Uterus (tissue), 4 donors: ENCODE data around the gene HS3ST2. TPM values are rescaled to one million over a fixed set of nuclear protein-coding genes. Genes with fewer than 3 reads are reported as not detected.

ENCODE experiments used
- DNase-seq, 2 donors: peaks; one replicate each; pipeline ENCODE4 v3.0.0-alpha.2; 2019 to 2020
- H3K27ac ChIP-seq, 2 donors: fragments of 200-600 bp; sonication (generic); 1 replicate in 1 of 2; 2 replicates in 1 of 2; pipeline ENCODE4 v1.5.1; 2016 to 2018
- H3K27me3 ChIP-seq, 2 donors: fragments of 200-600 bp; sonication (generic); one replicate each; pipeline ENCODE4 v1.5.1; 2018 to 2019; ENCODE audit warnings: control low read depth in 1 of 2
- H3K36me3 ChIP-seq, 2 donors: fragments of 200-600 bp; sonication (generic); one replicate each; pipeline ENCODE4 v1.5.1; 2019; ENCODE audit warnings: control low read depth in 1 of 2
- H3K4me1 ChIP-seq, 2 donors: fragments of 200-600 bp; sonication (generic); one replicate each; pipeline ENCODE4 v1.5.1; 2018 to 2019; ENCODE audit warnings: control low read depth in 1 of 2
- H3K4me3 ChIP-seq, 2 donors: fragments of 200-600 bp; sonication (generic); 1 replicate in 1 of 2; 2 replicates in 1 of 2; pipeline ENCODE4 v1.5.1; 2018 to 2019; ENCODE audit warnings: mild to moderate bottlenecking in 1 of 2
- H3K9me3 ChIP-seq, 2 donors: fragments of 200-600 bp; sonication (generic); one replicate each; pipeline ENCODE4 v1.5.1; 2019; ENCODE audit warnings: control low read depth in 1 of 2
- CTCF ChIP-seq, 4 experiments: fragments of 200-600 bp in 2 of 4; fragments of 450-650 bp in 2 of 4; sonication (generic) in 2 of 4; IDR thresholded peaks; one replicate each; pipeline ENCODE4 v1.5.1; 2016 to 2019; ENCODE audit warnings: antibody characterized with exemption in 4 of 4, mild to moderate bottlenecking in 2 of 4, moderate library complexity in 1 of 4
- POLR2A ChIP-seq, 2 donors: fragments of 450-650 bp; IDR thresholded peaks; one replicate each; pipeline ENCODE4 v1.6.1; 2016; ENCODE audit warnings: antibody characterized with exemption in 2 of 2, mild to moderate bottlenecking in 1 of 2, moderate library complexity in 1 of 2
- intact Hi-C: fragments of 100-400 bp; cut with DNase I; formaldehyde crosslinking; loops from one replicate; pipeline ENCODE4 v1.15.1; 2023; ENCODE audit warnings: low total_unique reads
- total RNA-seq, 4 donors: library from RNA; depleted of rRNA in 3 of 4; stranded (reverse); fragments of >200 nt in 3 of 4; gene quantifications; one replicate each; pipeline versions ENCODE4 v1.1.0 to v1.2.4, GENCODE V29; 2014 to 2023
- donor health status: DM: yes; HTN: yes; CAD: no.

HS3ST2 gene
- total RNA-seq, 4 donors from 2014 or later: 1.2 TPM; not detected in 3

- no peak for DNase-seq
- H3K27me3 ChIP-seq: no peaks in the 10 kb centered on the region
- no peaks in the 10 kb centered on the region for H3K36me3 ChIP-seq
- H3K4me3 ChIP-seq: no peak overlapping the region
- H3K9me3 ChIP-seq: no peaks in the 10 kb centered on the region
- intact Hi-C loops: no loop called here
- no peaks in the 10 kb centered on the region for H3K4me1 ChIP-seq
- H3K27ac ChIP-seq: no peak overlapping the region
- TF ChIP-seq POLR2A (IDR thresholded peaks at IDR 0.05): no peak
- TF ChIP-seq CTCF (IDR thresholded peaks at IDR 0.05): no peak
These were observed 72.0 kb downstream of the HS3ST2 start for GRCh38 chr16:22885951-22886350.

GRCh38 chr16:22886927-22887326, 73.0 kb downstream of the HS3ST2 start:
- intact Hi-C loops: no loop called here

GRCh38 chr16:22887445-22887844, 73.5 kb downstream of the HS3ST2 start:
- Histone ChIP-seq H3K27me3 (no peaks in the 10 kb centered on the region), H3K36me3 (no peaks in the 10 kb centered on the region), H3K9me3 (no peaks in the 10 kb centered on the region), H3K4me1 (no peaks in the 10 kb centered on the region), H3K4me3 (no peak overlapping the region), H3K27ac (no peak overlapping the region)
- intact Hi-C loops: no loop called here
- TF ChIP-seq POLR2A (IDR thresholded peaks at IDR 0.05): no peak
- TF ChIP-seq CTCF (IDR thresholded peaks at IDR 0.05): no peak
- no peak for DNase-seq

More at GRCh38 chr16:22886927-22887326, 73.0 kb downstream of the HS3ST2 start:
- no peak for TF ChIP-seq CTCF (IDR thresholded peaks at IDR 0.05)
- no peak for TF ChIP-seq POLR2A (IDR thresholded peaks at IDR 0.05)
- Histone ChIP-seq H3K36me3 (no peaks in the 10 kb centered on the region), H3K27ac (no peak overlapping the region), H3K4me3 (no peak overlapping the region), H3K4me1 (no peaks in the 10 kb centered on the region), H3K27me3 (no peaks in the 10 kb centered on the region), H3K9me3 (no peaks in the 10 kb centered on the region)
- DNase-seq: no peak

GRCh38 chr16:22888791-22889190, 74.8 kb downstream of the HS3ST2 start:
- H3K9me3 ChIP-seq: no peaks in the 10 kb centered on the region
- TF ChIP-seq CTCF (IDR thresholded peaks at IDR 0.05) (no peak), POLR2A (IDR thresholded peaks at IDR 0.05) (no peak)
- intact Hi-C loops: no loop called here
- H3K4me3 ChIP-seq: no peak overlapping the region
- DNase-seq: no peak
- H3K36me3 ChIP-seq: no peaks in the 10 kb centered on the region
- H3K4me1 ChIP-seq: no peaks in the 10 kb centered on the region
- H3K27ac ChIP-seq: no peak overlapping the region
- H3K27me3 ChIP-seq: no peaks in the 10 kb centered on the region

GRCh38 chr16:22890976-22891375, 77.0 kb downstream of the HS3ST2 start:
- intact Hi-C loops: loop anchor here (10.0 kb wide), 1 partner anchor 544 kb away; no protein-coding TSS in a partner anchor

More at GRCh38 chr16:22890976-22891375, 77.0 kb downstream of the HS3ST2 start:
- H3K27me3 ChIP-seq: peaks cover 0 to 6% of the 10 kb centered on the region in 2 donors
- no peak overlapping the region for H3K4me3 ChIP-seq
- H3K4me1 ChIP-seq: no peaks in the 10 kb centered on the region
- DNase-seq: no peak
- H3K27ac ChIP-seq: no peak overlapping the region
- no peaks in the 10 kb centered on the region for H3K36me3 ChIP-seq
- no peak for TF ChIP-seq CTCF (IDR thresholded peaks at IDR 0.05)
- TF ChIP-seq POLR2A (IDR thresholded peaks at IDR 0.05): no peak
- H3K9me3 ChIP-seq: no peaks in the 10 kb centered on the region
